A673 (cell line): ENCODE results near the gene DPP7.

Experiments used
- EZH2 ChIP-seq: fragments of 200-600 bp; sonication (generic); IDR thresholded peaks from 2 replicates; pipeline ENCODE4 v1.6.1; 2017; ENCODE audit warnings: borderline replicate concordance, low read depth, mild to moderate bottlenecking, mixed read lengths, antibody characterized with exemption, low read length; ENCODE audit not compliant: poor library complexity, severe bottlenecking
- TF ChIP-seq, protein P1 (sequence below): fragments of 300-800, 200-600 bp; sonication (generic); conservative IDR thresholded peaks from 2 replicates; pipeline ENCODE4 v1.5.1; 2017; ENCODE audit warnings: low read depth, mild to moderate bottlenecking, antibody characterized with exemption, low read length, moderate library complexity, mixed read lengths

DNA sequence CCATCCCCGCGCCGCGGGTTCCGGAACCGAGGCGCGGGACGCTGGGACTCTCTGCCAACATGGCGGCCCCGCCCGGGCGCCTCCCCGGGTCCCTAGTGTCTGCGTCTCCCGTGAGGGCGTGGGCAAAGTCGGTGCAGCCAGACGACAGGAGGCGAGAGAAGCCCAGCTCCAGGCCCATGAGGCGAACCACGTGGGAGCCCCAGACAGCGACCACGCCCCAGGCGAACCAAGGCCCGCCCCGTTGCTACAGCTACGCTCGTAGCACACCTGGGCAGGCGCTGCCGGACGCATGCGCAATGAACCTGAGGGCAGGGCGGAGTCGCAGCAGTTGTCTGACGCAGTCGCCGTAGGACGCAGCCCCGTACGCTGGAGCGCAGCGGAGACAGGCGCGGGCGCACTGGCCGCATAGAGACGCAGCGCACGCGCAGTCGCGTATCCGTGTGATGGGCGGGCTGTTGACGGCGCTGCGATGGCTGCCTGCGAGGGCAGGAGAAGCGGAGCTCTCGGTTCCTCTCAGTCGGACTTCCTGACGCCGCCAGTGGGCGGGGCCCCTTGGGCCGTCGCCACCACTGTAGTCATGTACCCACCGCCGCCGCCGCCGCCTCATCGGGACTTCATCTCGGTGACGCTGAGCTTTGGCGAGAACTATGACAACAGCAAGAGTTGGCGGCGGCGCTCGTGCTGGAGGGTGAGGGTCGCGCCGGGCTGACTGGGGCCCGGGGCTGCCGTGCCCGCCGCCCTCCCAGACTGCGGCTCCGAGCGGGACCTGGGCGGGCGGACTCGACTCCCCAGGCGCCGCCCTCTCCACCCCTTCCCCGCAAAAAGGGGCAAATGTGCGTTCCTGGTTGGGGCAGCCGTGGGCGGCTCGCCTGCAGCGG lies 27.8 kb downstream of the DPP7 start, which contains the start of gene MAN1B1:
- TF ChIP-seq, protein P1, sequence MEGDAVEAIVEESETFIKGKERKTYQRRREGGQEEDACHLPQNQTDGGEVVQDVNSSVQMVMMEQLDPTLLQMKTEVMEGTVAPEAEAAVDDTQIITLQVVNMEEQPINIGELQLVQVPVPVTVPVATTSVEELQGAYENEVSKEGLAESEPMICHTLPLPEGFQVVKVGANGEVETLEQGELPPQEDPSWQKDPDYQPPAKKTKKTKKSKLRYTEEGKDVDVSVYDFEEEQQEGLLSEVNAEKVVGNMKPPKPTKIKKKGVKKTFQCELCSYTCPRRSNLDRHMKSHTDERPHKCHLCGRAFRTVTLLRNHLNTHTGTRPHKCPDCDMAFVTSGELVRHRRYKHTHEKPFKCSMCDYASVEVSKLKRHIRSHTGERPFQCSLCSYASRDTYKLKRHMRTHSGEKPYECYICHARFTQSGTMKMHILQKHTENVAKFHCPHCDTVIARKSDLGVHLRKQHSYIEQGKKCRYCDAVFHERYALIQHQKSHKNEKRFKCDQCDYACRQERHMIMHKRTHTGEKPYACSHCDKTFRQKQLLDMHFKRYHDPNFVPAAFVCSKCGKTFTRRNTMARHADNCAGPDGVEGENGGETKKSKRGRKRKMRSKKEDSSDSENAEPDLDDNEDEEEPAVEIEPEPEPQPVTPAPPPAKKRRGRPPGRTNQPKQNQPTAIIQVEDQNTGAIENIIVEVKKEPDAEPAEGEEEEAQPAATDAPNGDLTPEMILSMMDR, result no peak
- TF ChIP-seq EZH2, result no peak
